HG03108 (cell line): ENCODE results near the gene ADGB.
"Not testable (repeated sequence)": the region's sequence is repeated elsewhere in the genome, so short reads cannot be mapped to it uniquely, and the experiment has no call there.

Experiments used
- ATAC-seq: cut with Tn5 transposase; IDR thresholded peaks from one replicate; pipeline ENCODE4 v1.9.1; 2021; ENCODE audit warnings: moderate library complexity; ENCODE audit not compliant: unreplicated experiment

Gene ADGB

DNA sequence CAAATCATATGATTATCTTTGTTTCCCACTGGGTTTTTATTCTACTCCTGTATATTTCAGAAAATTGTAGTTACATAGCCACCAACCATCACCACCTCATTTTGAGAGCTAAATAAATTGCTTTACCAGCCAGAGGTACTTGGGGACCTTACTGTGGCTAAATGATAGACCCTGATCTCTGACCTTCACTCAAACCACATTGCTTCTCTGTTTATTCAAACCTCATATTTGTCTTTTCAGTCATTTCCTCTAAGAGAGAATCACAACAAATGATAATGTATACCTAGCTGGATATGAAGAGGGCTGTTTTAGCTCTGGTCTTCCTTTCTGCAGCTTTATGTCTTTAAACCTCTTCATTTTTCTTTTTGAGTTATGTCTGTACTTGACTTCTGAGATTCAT, 142.8 kb downstream of the ADGB start:
- ATAC-seq, result no peak

DNA sequence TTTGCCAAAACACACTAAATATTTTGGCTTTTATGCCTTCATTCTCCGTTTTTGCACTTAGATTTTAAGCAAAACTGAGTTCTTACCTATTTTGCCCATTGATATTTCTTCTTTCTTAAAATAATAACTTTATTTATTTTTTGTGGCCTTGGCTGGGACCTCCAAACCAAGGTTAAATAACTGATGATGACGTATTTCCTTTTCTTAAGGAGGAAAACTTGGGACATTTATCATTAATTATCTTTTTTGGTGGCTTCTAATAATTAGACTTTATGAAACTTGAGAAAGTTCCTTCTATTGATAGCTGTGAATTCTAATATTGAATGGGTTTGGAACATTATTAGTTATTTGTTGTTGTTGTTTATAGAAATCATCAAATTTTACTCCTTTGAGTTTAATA, 154.5 kb downstream of the ADGB start:
- ATAC-seq, result no peak

DNA sequence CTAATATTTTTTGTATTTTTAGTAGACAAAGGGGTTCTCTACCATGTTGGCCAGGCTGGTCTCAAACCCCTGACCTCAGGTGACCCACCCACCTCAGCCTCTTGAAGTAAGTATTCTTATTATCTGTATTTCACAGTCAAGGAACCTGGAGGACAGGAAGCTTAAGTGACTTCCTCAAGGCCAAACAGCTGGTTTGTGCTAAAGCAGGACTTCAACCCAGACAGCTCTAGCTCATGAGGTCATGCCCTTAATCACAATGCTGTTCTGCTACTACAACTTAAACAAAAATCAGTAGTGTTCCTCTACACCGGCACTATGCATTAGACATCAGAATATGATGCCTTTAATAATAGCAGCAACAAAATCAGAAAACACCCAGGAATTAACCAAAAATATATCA, 168.9 kb downstream of the ADGB start:
- ATAC-seq, result no peak

DNA sequence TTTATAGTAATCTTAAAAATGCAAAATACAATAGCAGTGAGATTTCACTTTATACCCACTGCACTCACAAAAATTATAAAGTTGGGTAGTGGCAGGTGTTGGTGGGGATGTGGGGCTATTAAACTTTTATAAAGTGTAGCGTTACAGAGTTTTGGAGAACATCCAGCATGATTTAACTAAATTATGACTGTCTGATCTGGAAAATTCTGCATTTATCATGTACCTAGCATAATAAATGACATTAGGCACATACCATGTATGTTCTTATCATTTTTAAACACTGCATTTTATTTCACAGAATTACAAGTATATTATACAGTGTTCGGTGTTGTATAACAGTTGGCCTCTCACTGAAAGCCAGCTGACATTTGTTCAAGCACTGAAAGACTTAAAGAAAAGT, 169.9 kb downstream of the ADGB start:
- no peak for ATAC-seq

DNA sequence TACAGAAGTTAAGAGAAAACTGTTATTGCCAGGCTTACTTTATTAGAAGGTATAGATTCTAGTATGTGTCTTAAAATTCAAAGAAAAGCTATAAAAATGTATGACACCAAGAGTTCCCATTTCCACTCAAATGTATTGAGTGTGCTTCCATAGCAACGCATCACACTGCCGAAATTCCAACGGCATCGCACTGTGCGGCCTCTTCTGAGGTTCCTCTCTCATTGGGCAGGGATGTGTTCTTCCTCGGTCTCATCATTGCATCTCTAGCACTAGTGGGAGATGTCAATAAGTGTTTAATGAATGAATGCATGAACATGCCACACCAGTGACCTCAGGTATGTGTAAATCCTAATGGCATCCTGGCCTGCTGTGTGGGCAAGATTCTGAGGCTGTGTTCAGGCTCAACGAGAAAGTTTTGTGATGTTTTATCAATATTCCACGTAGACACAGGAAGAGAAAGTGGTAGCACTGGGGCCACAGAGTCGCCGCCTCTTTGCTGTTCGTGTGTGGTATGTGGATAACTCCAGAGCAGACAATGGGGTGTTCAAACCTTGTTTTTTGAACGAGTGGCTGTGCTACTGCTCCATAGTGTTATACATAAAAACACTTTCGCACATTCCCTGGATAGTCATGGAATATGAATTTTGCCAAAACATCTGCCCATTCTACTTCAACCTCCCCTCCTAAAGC, 171.6 kb downstream of the ADGB start:
- no peak for ATAC-seq

DNA sequence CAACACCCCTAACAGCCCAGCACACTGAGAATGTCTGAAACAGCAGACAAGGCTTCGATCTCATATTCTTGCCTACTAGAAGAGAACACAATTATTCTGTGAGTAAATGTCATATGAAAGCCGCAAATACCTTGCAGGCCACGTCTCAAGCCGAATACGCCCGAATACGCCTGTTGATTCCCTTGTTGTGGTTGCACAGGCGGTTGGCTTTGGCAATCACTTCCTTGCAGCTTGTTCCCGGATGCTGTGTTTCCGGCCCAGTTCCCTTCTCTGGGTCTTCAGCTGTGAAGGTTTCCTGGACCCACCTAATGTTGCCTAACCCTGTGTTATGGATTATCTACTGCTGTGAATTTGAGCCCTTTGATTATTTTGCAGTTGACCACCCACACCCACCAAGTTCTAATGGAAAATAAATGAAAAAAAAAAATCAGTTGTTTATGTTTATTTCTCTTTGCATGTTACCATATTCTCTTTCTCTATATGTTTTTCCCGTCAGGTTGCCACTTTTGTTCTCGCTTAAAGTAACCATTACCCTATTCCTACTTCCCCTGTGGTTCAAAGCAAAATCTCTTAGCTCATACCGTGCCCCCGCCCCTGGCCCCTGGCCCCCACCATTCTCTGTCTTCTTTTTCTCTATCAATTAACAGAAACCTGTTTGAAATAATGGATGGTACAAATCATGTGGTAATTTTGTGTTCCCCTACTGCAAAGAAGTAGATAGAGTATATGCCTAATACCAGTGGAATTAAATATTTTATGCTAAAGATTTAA, 172.4 kb downstream of the ADGB start:
- no peak for ATAC-seq

DNA sequence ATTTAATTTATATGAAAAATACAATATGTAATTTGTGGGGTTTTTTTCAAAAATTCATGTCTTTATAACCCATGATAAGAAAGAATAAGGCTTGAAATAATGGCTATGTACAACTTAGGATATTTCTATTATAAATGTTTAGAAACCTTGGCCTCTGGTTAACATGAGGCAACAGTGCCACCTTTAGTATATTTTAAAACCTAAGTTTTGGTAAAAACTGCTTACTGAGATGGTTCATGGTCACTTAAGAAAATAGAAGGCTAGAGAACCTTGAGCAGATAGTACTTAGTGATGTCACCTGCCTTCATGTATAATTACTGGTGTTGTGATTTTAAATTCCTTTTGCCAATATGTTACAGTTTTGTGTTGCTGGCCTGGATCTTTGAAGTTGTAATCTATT, 176.4 kb downstream of the ADGB start:
- ATAC-seq, result no peak

DNA sequence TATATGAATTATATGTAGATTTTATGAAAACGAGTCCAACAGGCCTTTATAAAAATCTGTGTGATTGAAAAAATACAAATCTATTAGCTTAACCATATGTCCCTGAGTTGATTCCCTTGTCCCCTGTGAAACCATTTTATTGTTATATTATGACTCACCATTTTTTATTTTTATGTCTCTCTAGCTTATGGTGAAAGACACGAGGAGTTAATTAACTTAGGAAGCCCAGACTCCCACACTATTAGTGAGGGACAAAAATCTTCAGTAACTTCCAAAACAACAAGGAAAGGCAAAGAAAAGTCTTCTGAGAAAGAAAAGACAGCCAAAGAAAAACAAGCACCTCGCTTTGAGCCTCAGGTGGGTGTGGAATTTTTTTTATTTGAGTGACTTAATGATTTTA, 183.1 kb downstream of the ADGB start:
- no peak for ATAC-seq

DNA sequence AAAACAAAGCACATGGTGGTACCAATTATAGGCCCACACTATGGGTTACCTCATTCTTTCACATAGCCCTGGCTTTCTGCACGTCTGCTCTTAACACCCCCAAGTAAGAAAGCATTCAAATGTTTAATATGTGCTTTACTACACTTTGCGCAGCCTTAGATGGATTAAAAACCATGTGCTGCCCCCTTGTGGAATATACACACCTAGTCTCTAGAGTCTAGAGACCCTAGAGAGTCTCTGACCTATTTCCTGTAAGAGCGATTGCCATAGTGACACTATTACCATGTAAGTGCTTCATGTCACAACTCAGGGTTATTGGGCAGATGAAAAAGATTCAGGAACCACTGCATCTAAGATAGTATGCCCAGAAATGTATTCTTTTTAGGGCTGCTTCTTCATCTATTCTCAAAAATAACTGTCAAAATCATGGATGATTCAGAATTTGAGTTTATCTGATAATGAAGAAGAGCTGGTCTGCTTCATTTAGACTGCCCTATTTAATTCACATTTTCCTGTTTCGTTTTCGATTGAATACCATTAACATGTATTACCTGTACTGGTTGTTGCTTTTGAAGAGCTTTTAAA, 186.3 kb downstream of the ADGB start:
- peak; percentile 74 for ATAC-seq

DNA sequence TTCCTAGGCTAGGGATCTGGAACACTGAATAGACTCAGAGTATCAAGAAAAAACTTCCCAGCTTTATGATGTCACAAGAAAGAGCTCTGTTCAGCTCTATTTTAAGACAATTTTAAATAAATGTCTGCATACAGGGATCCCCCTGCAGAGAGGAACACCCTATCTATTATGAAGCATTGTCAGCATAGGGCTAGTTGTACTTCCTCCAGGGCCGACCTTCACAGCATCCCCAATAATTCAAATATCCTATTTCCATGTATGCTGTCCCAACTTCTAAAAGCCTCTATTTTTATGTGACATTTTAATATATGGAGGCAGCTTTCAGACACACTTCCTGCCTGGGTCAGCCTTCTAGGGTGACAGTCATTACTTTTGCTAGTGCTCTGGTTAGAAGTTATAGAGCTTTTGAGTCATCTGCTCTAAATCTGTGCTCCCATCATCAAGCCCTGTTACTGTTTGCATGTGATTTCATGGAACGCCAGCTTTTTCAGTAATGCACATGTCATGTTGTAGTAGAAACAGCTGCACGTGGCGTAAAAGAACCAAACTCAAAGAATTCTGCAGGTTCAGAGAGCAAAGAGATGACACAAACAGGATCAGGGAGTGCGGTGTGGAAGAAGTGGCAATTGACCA, 189.2 kb downstream of the ADGB start:
- no peak for ATAC-seq

DNA sequence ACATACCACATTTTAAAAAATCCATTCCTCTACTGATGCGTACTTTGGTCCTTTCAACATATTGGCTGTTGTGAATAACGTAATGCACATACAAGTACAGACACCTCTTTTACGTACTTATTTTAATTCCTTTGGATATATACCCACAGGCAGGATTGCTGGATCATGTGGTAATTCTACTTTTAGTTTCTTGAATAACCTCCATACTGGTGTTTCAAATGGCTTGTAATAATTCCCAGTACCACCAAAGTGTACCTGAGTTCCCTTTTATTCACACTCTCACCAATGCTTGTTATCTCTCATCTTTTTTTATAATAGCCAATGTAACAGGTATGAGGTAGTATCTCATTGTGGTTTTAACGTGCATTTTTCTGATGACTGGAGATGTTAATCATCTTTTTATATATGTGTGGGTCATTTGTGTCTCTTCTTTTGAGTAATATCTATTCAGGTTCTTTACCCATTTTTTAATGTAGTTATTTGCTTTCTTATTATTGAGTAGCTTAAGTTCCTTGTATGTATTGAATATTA, 191.9 kb downstream of the ADGB start:
- no peak for ATAC-seq

DNA sequence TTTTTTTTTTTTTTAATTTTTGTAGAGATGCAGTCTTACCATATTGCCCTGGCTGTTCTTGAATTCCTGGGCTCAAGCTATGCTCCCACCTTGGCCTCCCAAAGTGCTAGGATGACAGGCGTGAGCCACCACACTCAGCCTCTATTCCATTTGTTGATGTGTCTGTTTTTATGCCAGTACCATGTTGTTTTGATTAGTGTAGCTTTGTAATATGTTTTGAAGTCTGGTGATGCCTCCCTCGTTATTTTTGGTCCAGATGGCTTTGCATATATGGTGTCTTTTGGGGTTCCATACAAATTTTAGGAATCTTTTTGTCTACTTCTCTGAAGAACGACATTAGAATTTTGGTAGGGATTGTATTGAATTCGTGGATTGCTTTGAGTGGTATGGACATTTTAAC, 193.2 kb downstream of the ADGB start:
- ATAC-seq, result no peak

DNA sequence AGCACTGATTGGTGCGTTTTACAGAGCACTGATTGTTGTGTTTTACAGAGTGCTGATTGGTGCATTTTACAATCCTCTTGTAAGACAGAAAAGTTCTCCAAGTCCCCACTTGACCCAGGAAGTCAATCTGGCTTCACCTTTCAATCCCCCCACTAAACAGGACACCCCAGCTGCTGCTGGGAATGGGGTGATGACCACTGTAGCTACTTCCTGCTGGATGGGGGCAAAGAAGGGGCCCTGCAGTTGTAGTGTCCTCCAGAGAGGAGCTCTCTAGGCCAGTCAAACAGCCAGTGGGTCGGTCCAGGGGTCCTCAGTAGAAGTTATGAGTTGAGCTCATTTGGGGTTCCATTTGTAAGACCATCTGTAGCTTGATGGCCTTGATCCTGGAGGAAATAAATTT, 194.4 kb downstream of the ADGB start:
- not testable (repeated sequence) for ATAC-seq

DNA sequence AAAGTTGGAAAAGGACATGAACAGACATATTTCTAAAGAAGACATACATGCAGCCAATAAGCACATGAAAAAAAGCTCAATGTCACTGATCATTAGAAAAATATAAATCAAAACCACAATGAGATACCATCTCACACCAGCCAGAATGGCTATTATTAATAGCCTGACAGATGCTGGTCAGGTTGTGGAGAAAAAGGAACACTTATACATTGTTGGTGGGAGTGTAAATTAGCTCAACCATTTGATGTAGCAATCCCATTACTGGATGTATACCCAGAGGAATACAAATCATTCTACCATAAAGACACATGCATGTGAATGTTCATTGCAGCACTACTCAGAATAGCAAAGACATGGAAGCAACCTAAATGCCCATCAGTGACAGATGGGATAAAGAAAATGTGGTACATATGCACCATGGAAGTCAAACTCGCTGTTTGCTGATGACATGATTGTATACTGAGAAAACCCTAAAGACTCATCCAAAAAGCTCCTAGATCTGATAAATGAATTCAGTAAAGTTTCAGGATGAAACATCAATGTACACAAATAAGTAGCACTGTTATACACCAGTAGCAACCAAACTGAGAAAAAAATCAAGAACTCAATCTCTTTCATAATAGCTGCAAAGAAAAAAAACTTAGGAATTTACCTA, 196.8 kb downstream of the ADGB start:
- ATAC-seq, result no peak

DNA sequence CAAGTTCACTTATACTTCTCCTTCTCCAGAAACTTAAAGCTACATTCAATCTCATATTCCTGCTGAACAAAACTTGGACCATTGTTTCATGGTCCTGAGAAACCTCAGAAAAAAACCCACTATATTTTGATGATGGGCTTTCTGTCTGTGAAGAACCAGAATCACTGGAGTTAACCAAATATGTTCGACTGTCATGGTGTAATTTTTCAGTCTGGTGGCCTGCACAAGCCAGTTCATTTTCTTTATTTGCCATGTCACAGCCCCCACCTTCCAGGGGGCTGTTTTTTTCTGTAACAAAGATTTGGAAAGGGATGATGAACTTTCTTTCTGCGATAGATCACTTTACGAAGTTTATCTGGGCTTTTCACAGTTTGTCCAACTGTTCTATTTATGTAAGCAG, 204.4 kb downstream of the ADGB start:
- not testable (repeated sequence) for ATAC-seq

DNA sequence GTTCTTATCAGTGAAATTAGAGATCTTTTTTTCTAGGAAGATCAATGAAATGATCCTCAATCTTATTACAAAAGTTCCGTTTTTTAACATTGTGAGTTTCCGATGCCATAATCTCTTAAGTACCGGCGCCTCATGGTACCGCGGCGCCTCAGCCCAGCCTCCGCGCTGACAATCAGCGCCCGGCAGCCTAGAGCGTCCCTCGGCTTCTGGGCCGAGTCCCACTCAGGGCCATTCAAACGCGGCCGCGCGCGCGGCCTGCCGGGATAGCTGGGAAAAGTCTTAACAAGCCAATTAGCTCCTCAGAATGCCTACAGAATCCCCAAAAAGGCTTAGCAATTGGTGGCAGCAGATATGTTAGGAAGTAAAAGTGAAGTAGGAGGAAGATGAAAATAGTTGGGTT, 204.8 kb downstream of the ADGB start:
- ATAC-seq, result no peak

DNA sequence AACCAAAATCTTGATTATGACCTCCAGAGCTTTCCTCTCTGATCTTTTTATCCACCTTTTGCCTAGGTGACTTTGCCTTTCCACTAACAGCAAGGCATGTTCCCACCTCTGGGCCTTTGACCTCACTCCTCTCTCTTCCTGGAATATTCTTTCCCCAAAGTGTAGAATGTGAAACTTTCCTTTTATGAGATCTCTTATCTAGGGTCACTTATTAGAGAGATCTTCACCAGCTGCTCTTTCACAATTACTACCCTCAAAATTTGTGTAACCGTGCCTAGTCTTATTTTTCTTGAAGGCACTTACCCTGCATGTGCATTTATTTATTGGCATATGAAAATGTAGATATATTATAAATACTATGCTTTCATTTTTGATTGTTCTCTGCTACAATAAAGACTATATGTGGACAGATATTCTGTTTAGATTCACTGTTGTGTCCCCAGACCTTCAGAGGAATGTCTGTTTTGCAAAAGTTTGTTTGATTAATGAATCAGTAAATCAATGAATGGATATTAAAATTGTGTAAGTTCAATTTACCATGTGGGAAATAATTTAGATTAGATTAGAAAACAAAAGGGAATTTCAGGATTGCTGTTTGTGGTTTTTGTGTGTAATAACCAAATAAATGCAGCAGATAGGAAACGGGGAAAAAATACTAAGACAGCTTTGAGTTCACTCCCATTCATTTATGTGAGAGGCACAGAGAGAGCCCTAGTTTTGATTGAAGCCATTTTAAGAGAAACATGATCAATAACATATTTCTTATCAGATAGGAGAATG, 207.0 kb downstream of the ADGB start:
- ATAC-seq, result no peak

DNA sequence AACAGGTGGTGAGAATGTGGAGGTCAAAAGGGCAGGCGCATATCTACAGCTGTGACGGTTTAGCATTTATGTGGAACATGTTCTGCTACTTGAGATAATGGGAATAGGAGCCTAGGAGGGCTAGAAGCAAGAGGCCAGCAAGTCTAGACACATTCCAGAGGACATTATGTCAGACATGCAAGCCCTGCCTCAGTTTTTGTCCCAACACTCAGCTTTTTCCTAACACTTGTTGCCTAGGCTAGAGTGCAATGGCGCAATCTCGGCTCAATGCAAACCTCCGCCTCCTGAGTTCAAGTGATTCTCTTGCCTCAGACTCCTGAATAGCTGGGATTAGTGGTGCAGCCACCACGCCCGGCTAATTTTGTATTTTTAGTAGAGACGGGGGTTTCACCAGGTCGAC, 210.2 kb downstream of the ADGB start:
- not testable (repeated sequence) for ATAC-seq

DNA sequence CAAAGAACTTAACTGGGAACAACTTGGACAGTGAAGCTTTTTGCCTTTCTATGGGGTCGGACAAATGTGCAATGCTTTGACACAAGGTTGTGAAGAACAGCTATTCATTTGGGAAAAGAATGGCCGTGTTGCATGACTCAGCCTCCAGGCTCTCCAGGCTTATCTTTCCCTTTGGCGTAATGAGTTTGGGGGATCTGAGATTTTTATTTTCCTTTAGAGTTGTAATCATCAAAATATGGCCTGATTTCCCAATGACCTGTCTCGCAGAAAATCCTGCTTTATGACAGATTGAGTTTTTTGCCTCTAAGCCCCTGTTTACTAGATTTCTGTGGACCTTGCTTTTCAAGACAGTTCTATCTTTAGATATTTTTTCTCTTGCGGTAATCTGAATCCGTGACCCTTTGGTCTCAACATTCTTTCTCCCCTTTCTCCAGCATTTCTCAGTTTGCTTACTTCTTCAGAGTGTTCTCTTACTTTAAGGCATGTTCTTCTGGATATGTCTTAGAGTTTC, 214.1 kb downstream of the ADGB start:
- not testable (repeated sequence) for ATAC-seq

DNA sequence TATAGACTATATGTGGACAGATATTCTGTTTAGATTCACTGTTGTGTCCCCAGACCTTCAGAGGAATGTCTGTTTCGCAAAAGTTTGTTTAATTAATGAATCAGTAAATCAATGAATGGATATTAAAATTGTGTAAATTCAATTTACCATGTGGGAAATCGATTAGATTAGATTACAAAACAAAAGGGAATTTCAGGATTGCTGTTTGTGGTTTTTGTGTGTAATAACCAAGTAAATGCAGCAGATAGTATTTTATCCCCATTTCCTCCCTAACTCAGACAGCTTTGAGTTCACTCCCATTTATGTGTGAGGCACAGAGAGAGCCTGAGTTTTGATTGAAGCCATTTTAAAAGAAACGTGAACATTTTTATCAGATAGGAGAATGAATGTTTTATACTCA, 214.8 kb downstream of the ADGB start:
- no peak for ATAC-seq
